D721Med (cell line): Measurements from ENCODE around the gene CDC5L.

Experiments
- DNase-seq: peaks from one replicate; pipeline ENCODE4 v3.0.0; 2011; ENCODE audit warnings: low spot score; ENCODE audit not compliant: insufficient read length
- FAIRE-seq: peaks from 2 replicates; lab custom pipeline; 2011; peaks lifted over from hg19 to GRCh38; lab: Jason Lieb, UNC
- TF ChIP-seq, protein P1 (sequence below): IDR thresholded peaks from 2 replicates; pipeline ENCODE4 v1.5.1; 2012; ENCODE audit warnings: mild to moderate bottlenecking, control low read depth; ENCODE audit not compliant: insufficient read depth; ENCODE audit errors: missing control alignments

The CDC5L gene

DNA sequence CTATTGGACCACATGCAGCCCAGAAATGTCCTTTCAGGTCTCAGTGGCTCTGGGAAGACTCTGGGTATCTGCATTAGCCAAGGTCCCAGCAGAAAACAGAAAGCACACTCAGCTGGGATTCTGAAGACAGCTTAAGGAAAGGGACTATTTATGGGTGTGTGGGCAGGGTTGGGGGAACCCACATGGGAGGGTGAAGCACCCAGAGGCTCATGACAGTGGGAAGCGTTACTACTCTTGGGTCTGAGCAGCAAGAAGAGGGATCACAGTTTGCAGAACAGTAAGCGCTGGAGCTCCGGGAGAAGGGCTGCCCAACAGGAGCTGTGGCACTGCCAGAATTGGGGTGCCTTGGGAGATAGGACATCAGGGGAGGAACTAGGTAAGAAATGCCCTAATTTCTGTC, 12.4 kb upstream of the CDC5L start:
- TF ChIP-seq, protein P1, sequence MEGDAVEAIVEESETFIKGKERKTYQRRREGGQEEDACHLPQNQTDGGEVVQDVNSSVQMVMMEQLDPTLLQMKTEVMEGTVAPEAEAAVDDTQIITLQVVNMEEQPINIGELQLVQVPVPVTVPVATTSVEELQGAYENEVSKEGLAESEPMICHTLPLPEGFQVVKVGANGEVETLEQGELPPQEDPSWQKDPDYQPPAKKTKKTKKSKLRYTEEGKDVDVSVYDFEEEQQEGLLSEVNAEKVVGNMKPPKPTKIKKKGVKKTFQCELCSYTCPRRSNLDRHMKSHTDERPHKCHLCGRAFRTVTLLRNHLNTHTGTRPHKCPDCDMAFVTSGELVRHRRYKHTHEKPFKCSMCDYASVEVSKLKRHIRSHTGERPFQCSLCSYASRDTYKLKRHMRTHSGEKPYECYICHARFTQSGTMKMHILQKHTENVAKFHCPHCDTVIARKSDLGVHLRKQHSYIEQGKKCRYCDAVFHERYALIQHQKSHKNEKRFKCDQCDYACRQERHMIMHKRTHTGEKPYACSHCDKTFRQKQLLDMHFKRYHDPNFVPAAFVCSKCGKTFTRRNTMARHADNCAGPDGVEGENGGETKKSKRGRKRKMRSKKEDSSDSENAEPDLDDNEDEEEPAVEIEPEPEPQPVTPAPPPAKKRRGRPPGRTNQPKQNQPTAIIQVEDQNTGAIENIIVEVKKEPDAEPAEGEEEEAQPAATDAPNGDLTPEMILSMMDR = no peak
- no peak for FAIRE-seq
- no peak for DNase-seq

DNA sequence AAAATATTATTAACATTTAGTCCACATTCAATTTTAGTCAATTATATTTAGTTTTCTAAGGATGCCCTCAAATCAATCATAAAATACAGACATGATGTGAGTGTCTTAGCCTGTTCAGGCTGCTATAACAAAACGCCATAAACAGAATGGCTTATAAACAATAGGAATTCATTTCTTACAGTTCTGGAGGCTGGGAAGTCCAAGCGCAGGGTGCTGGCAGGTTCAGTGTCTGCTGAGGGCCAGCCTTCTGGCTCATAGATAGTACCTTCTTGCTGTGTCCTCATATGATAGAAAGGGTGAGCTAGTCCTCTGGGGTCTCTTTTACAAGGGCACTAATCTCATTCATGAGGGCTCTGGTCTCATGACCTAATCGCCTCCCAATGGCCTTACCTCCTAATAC, 10.0 kb upstream of the CDC5L start:
- FAIRE-seq = no peak
- DNase-seq = no peak
- TF ChIP-seq, protein P1 = no peak

DNA sequence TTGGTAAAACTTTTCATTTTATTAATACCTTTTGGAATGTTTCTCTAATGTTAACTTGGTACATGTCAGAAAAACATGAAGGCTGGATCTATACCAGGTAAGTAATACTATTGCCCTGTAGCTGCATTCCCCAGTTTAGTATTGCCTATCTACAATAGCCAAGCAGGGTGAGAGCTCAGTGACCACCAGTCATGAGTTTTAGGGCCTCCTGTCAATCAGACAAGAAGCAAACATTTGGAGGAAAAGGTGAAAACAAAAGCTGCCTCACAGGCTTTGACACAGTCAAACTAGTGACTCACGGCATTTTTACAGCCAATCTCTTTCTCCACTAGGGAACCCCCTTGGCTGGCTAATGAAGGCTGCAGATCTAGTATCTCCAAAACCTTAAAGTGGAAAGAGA, 9.5 kb upstream of the CDC5L start:
- DNase-seq (no peak), FAIRE-seq (no peak)
- TF ChIP-seq, protein P1 = no peak

DNA sequence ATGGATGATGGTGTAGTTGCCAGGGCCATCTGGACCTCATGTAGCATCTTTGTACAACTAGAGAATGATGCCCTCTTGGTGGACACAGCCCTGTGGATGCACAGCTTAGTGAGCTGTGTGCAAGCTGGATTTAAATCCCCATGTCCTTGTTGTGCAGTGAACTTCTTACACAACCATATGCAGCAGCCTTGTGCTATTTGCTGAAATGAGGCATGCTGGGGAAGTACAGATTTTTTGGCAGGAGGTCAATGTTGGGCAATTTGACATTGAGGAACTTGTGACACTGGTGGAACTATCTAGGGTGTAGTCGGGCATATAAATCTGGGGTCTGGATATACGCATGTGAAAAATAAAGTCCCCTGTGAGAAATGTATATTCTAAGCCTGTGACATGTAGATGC, 5.8 kb upstream of the CDC5L start:
- FAIRE-seq = no peak
- TF ChIP-seq, protein P1 = no peak
- no peak for DNase-seq

DNA sequence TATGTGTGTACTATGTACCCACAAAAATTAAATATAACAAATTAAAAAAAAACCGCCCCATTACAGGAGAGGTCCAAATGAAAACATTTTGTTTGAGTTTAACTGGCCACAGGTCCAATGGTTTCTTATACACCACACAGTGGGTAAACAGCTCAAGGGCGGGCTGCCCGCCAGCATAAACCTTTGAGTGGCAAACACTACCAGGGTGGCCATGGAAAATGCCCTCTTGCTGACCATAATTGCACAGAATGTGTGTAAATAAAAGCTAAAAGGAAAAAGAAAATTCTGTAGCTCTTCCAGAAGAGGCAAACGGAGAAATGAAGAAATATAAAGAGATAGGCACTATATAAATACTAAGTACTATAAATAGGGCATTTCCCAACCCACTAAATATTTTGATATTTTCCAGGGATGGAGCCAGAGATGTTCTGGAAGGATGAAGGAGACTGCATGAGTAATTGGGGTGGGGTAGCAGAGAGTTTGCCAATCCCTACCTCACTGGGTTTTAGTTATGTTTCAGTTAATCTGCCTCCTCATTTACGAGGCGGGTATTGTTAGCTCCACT, 1.1 kb upstream of the CDC5L start:
- DNase-seq (no peak), FAIRE-seq (no peak)
- TF ChIP-seq, protein P1 = no peak

DNA sequence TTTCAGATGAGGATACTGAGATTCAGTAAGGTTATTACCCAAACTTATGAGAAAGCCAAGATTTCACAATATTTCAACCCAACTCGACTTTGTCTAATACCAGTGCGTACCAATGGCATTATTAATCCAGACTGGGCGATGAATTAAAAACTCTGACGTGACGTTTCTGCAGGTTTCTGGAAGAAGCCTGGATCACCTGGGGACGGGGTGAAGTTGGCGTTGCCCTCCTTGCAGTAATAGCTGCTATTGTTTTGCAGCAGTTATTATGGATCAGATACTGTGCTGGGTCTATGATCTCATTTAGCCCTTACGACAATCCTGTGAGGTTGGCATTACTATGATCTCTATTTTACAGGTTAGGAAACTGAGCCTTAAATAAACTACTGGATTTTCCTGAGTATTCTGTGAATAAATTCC, 569 bp upstream of the CDC5L start:
- TF ChIP-seq, protein P1 = no peak
- FAIRE-seq = no peak
- no peak for DNase-seq

DNA sequence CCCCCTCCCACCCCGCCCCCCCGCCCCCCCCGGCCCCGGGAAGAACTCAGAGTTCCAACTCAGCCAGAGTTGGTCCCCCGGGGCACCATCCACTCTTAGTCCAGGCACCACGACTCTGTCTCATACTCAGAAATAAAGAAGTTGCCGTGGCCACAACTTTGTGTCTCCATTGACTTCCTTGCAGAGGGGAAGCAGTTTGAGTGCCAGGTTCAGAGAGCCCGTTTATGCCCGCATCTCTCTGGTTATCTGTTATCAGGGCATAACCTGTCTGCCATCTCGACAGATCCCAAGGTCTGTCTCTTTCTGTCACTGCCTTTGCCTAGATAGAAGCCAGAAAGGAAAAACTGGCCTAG, 605 bp downstream of the CDC5L start:
- DNase-seq = no peak
- TF ChIP-seq, protein P1 = no peak
- no peak for FAIRE-seq
